Measurements from ENCODE around the gene CNTN4.

DNA sequence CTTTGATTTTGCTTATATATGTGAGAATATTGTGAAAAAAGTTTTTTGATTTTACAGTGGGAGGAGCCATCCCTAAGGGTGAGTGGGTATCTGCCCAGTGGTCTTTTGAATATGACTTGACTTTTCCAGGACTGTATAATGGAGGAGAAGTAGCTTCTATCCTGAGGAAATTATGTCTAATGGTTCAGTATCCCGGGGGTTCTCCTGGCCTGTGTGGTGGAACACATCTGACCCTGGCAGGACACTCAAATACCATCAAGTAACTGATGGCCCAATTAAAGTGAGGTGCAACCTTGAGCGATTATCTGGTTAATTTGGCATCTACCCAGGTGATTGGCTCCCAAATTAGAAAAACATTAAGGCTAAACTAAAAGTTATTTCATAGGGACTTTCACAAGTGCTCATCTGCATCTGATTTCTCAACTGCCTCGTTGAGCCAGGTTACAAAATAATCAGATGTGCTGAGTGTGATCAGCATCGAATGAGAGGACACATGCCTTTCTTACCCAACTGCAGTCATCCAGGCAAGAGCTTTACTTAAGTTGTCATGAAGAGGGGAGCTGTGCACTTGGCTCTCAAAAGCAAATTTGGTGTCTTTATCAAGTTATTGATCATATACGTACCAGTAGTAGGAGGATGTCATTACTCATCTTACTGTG, 810.2 kb downstream of the CNTN4 start:
- no peak for TF ChIP-seq SUZ12 (IDR thresholded peaks at IDR 0.05)
- TF ChIP-seq FOXM1 (IDR thresholded peaks at IDR 0.05; ENCODE audit: borderline replicate concordance), result no peak
- no peak for TF ChIP-seq FOXA1 (IDR thresholded peaks at IDR 0.05)
- TF ChIP-seq ELF4 (IDR thresholded peaks at IDR 0.05), result no peak
- TF ChIP-seq FOXK2 (IDR thresholded peaks at IDR 0.05), result no peak

All from HEK293T (cell line).